Measurements from ENCODE around the gene ZBTB43.
"Not testable (repeated sequence)": the region's sequence is repeated elsewhere in the genome, so short reads cannot be mapped to it uniquely, and the experiment has no call there.

ZBTB43 gene

DNA sequence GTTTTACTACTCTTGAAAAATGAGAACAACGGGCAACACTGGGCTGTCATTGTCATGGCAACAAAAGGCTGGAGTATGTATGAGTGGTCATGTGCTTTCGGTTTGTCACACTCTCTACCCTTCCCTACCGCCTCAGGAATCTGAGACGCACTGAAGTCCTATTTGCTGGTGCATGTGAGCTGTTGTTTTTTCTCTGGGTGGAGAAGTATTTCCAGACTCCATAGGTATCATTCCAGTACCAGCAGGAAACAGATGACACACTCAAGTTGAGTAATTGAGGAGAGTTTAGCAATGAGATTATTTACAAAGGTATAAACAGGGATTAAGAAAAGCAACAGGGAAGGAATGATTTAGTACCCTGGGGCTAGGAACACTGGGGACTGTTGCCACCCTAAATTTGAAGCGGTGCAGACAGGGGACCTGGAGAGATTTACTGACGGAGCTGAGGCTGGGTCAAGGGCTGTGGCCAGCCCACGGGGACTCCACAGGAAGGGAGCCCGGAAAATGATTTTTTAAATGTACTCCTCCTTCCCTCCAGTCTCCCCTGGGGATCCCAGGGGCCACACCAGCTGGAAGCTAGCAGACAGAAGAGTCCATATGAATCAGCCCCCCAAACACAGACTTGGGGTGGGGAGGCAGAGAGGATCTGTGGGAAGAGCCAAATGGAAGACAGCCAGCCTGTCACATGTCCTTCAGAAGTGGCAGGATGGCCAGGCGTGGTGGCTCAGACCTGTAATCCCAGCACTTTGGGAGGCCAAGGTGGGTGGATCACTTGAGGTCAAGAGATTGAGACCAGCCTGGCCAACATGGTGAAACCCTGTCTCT, 13.2 kb upstream of the ZBTB43 start:
- DNase-seq, result no peak

- no peak for DNase-seq
Measured at GRCh38 chr9:126793686-126794417, 11.0 kb upstream of the ZBTB43 start.

DNA sequence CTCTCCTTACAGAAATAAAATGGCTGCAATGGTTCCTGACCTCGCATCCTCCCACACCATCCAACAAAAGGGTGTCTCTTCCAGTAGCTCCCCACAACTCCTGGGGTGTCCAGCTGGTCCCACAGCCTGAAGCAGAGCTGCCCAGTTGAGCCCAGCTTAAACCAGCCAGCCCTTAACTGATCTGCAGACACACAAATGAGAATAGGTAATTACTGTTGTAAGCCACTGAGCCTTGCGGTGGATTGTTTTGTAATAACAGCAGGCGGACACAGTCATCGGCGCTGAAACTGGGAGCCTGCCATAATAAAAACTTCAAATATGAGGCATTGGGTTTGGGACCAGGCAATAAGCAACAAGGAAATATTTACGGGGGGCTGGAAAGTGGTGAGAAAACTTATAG, 10.4 kb upstream of the ZBTB43 start:
- DNase-seq, result no peak

GRCh38 chr9:126796758-126797157, 8.1 kb upstream of the ZBTB43 start:
- DNase-seq, result no peak

GRCh38 chr9:126797903-126798302, 6.9 kb upstream of the ZBTB43 start:
- DNase-seq, result no peak

- DNase-seq, result no peak
Measured at GRCh38 chr9:126799034-126799433, 5.8 kb upstream of the ZBTB43 start.

GRCh38 chr9:126802318-126803059, 2.4 kb upstream of the ZBTB43 start:
- no peak for DNase-seq

DNA sequence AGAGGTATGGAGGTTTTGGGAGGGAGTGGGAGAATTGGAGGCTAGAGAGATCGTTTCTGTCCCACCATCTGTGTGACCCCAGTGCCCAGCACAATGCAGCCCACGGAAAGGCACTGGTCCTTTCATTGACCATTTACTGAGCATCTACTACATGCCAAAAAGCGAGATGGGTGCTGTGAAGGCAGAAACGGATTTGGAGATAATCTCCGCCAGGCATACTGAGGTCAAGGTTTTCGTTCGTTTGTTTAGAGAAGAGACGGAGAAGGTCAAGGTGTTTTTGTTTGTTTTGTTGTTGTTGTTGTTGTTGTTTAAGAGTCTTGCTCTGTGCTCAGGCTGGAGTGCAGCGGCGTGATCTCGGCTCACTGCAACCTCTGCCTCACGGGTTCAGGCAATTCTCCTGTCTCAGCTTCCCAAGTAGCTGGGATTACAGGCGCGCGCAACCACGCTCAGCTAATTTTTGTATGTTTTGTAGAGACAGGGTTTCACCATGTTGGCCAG, 593 bp upstream of the ZBTB43 start:
- no peak for DNase-seq

- DNase-seq, result peak; percentile 91
Measured at GRCh38 chr9:126805554-126806262, 868 bp downstream of the ZBTB43 start.

DNA sequence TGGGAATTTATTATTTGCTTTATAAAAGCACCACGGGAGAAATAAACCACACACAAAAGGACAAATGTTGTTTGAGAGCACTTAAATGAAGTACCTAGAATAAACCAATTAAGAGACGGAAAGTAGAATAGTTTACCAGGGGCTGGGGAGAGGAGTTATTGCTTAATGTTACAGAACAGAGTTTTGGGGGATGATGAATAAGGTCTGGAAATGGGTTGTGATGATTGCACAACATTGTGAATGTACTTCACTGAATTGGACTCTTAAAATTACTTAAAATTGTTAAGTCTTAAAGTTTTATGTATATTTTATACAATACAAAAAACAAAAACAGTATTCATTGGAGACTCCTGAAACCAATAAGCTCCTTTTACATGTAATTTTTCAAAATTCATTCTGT, 1.5 kb downstream of the ZBTB43 start:
- DNase-seq, result no peak

DNA sequence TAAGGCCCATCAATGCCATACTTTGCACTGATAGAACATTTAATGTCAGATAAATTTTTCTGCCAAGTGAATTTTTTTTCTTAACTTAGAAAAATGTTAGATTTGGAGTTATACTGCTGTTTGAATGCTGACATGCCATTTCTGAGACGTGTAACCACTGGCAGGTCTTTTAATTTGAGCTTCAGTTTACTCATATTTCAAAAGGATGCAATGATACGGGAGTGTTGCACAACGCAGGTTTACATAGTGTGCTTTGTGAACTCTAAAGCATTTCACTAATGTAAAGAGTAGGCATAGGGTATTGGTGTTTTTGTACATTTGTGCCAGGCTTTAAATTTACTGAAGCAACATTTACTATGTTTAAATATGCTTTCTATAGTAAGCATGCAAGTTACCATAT, 4.2 kb downstream of the ZBTB43 start:
- DNase-seq, result no peak

DNA sequence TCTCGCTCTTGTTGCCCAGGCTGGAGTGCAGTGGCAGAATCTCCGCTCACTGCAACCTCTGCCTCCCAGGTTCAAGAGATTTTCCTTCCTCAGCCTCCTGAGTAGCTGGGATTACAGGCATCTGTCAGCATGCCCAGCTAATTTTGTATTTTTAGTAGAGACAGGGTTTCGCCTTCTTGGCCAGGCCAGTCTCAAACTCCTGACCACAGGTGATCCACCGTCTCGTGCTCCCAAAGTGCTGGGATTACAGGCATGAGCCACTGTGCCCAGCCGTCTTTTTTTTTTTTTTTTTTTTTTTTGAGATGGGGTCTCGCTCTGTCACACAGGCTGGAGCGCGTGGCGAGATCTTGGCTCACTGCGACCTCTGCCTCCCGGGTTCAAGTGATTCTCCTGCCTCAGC, 5.4 kb downstream of the ZBTB43 start:
- not testable (repeated sequence) for DNase-seq

GRCh38 chr9:126813072-126813471, 8.2 kb downstream of the ZBTB43 start:
- no peak for DNase-seq

- no peak for DNase-seq
Measured at GRCh38 chr9:126814091-126814490, 9.3 kb downstream of the ZBTB43 start.

DNA sequence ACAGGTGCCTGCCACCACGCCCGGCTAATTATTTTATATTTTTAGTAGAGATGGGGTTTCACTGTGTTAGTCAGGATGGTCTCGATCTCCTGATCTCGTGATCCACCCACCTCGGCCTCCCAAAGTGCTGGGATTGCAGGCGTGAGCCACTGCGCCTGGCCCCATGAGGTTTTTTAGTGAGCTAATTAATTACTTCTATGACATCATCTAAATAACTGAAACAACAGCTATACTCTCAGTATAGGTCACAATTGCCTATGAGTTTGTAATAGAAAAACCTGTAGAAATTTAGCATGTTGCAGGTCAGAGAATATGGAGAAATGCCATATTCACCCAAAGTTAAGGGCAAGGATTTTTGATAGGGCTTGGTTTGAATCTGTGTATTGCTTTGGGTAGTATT, 12.8 kb downstream of the ZBTB43 start:
- DNase-seq, result not testable (repeated sequence)

- DNase-seq, result no peak
Measured at GRCh38 chr9:126818482-126818881, 13.6 kb downstream of the ZBTB43 start.

DNA sequence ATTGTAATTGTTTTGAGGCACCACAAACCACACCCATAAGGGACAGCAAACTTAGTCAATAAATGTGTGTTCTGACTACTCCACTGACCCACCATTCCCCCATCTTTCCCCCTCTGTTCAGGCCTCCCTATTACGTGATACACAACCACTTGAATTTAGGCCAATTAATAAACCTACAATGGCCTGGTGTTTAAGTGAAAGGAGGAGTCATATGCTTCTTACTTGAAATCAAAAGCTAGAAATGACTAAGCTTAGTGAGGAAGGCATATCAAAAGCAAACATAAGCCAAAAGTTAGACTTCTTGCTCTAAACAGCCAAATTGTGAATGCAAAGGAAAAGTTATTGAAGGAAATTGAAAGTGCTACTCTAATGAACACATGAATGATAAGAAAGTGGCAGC, 14.6 kb downstream of the ZBTB43 start:
- no peak for DNase-seq

GRCh38 chr9:126822278-126822677, 17.4 kb downstream of the ZBTB43 start:
- DNase-seq, result no peak

- DNase-seq, result no peak
Measured at GRCh38 chr9:126822873-126823272, 18.0 kb downstream of the ZBTB43 start.

DNA sequence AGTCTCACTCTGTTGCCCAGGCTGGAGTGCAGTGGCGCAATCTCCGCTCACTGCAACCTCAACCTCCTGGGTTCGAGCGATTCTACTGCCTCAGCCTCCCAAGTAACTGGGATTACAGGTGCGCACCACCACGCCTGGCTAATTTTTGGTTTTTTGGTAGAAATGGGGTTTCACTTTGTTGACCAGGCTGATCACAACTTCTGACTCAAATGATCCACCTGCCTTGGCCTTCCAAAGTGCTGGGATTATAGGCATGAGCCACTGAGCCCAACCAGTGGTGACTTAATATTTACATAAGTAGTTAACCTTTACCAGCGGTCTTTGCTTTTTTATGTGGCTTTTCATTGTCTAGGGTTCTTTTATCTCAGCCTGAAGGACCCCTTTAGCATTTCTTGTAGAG, 19.2 kb downstream of the ZBTB43 start:
- DNase-seq, result not testable (repeated sequence)

DNA sequence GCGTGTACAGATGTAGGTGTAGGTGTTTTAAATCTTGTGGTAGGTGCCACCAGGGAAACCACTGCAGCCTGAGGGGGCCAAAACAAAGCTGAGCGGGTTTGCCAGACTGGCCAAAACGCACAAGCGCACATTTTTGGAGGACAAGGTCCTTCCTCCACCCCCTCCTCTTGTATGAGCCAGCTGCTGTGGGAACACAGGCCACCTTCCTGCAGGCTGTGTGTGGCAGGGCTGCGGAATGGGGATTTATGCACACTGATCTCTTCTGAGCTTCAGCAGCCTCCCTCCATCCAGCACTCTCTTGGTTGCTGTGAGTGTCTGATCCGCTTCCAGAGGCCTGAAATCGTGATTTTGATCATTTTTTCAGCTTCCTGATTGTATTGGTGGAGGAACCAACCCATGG, 22.4 kb downstream of the ZBTB43 start:
- DNase-seq, result no peak

DNA sequence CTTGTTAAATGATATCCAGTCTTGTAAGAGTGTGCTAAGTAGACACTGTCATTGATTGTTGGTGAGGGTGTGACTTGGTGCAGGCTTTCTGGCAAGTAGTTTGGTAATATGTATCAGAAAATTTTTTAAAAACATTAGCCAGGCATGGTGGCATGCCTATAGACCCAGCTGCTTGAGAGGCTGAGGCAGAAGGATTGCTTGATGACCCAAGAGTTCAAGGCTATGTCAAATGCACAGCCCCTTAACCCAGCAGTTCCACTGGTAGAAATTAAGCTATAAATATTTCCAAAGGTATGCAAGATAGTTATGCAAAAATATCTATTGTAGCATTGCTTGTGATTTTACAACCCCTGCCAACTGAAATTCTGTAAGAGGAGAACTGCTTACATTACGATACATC, 24.2 kb downstream of the ZBTB43 start:
- no peak for DNase-seq

- no peak for DNase-seq
Measured at GRCh38 chr9:126830827-126831226, 26.0 kb downstream of the ZBTB43 start.
